BJ (cell line): ENCODE results near the gene RASSF4. TPM values are rescaled to one million over a fixed set of nuclear protein-coding genes. Genes with fewer than 3 reads are reported as not detected.

Experiments used
- CTCF ChIA-PET: fragments of 350-600 bp; formaldehyde crosslinking; extraction: SDS; loops from one replicate; lab custom pipeline; 2021; ENCODE audit warnings: antibody characterized with exemption, inconsistent platforms; lab: Yijun Ruan, JAX
- POLR2A ChIA-PET: fragments of 300-600 bp; sonication (Branson Sonifier 250); formaldehyde crosslinking; extraction: SDS; loops from one replicate; lab custom pipeline; 2021; ENCODE audit warnings: antibody characterized with exemption; lab: Charles Lee
- DNase-seq: peaks from one replicate; pipeline ENCODE4 v3.0.0-alpha.2; 2011; ENCODE audit warnings: low read depth
- H3K27me3 ChIP-seq: 2 replicates; pipeline ENCODE4 v1.6.0; 2011; ENCODE audit warnings: low read length; ENCODE audit not compliant: control insufficient read depth, insufficient read depth
- H3K36me3 ChIP-seq: 2 replicates; pipeline ENCODE4 v1.5.1; 2011; ENCODE audit warnings: low read length; ENCODE audit not compliant: control insufficient read depth, insufficient read depth
- H3K4me3 ChIP-seq: 2 replicates; pipeline ENCODE4 v1.5.1; 2011; ENCODE audit warnings: low read depth, mild to moderate bottlenecking, control low read depth, low read length
- CTCF ChIP-seq: IDR thresholded peaks from 2 replicates; pipeline ENCODE4 v1.5.1; 2011; ENCODE audit warnings: low read depth, mild to moderate bottlenecking, control low read depth, inconsistent platforms, low read length, moderate library complexity; ENCODE audit not compliant: insufficient read depth
- polyA plus RNA-seq: library from polyadenylated mRNA; depleted of rRNA; stranded (reverse); fragments of >200 nt; gene quantifications from 2 replicates; pipeline ENCODE4 v1.2.3, GENCODE V29; 2011

RASSF4 gene
- polyA plus RNA-seq, 1 experiment: 3.9 TPM

- H3K4me3 ChIP-seq: no peak overlapping the region
- DNase-seq: no peak
- ChIA-PET CTCF (interaction anchor here (0.6 to 4.1 kb wide), 5 partner anchors 11 to 89 kb away, joined by 3 to 32 read pairs (median 3); no protein-coding TSS in a partner anchor), POLR2A (no interaction called here)
- TF ChIP-seq CTCF: no peak
- no peaks in the 10 kb centered on the region for H3K36me3 ChIP-seq
- H3K27me3 ChIP-seq: no peaks in the 10 kb centered on the region
Measured at GRCh38 chr10:44979281-44980191, 19.9 kb downstream of the RASSF4 start.

GRCh38 chr10:44980309-44981171 is 20.9 kb downstream of the RASSF4 start:
- Histone ChIP-seq H3K4me3 (no peak overlapping the region), H3K27me3 (no peaks in the 10 kb centered on the region), H3K36me3 (no peaks in the 10 kb centered on the region)
- ChIA-PET POLR2A (no interaction called here), CTCF (interaction anchor here (0.6 to 4.1 kb wide), 6 partner anchors 14 to 1298 kb away, joined by 3 to 32 read pairs (median 3); partner anchors contain the start of gene RASSF4)
- DNase-seq: no peak
- TF ChIP-seq CTCF: no peak

- no peaks in the 10 kb centered on the region for H3K36me3 ChIP-seq
- H3K27me3 ChIP-seq: no peaks in the 10 kb centered on the region
- CTCF ChIA-PET: interaction anchor here (0.6 to 4.1 kb wide), 6 partner anchors 13 to 1299 kb away, joined by 3 to 32 read pairs (median 4); partner anchors contain the start of gene RASSF4
- H3K4me3 ChIP-seq: no peak overlapping the region
- POLR2A ChIA-PET: no interaction called here
- peak; percentile 47 for DNase-seq
- TF ChIP-seq CTCF: no peak
Measured at GRCh38 chr10:44981172-44982113, 21.8 kb downstream of the RASSF4 start.

- Histone ChIP-seq H3K36me3 (no peaks in the 10 kb centered on the region), H3K4me3 (no peak overlapping the region), H3K27me3 (no peaks in the 10 kb centered on the region)
- ChIA-PET POLR2A (no interaction called here), CTCF (interaction anchor here (1.0 to 1.4 kb wide), 3 partner anchors 12 to 23 kb away, joined by 3 to 4 read pairs (median 3); partner anchors contain the start of gene RASSF4)
- TF ChIP-seq CTCF: no peak
- no peak for DNase-seq
Measured at GRCh38 chr10:44982114-44982460, 22.5 kb downstream of the RASSF4 start.
